G401 (cell line): ENCODE results near the gene BAG5. TPM values are rescaled to one million over a fixed set of nuclear protein-coding genes. Genes with fewer than 3 reads are reported as not detected.

Source experiments
- DNase-seq: peaks from one replicate; pipeline ENCODE4 v3.0.0-alpha.2; 2015; ENCODE audit warnings: low spot score
- in situ Hi-C: cut with HindIII; loops from 2 replicates; pipeline ENCODE4 v1.10.0; 2016; ENCODE audit warnings: low sequenced_read_pairs, mixed read lengths
- total RNA-seq: library from RNA; depleted of rRNA; stranded (reverse); fragments of >200 nt; shearing (Covaris generic); gene quantifications from 2 replicates; pipeline ENCODE4 v1.2.3, GENCODE V29; 2014

The BAG5 gene
- total RNA-seq, 1 experiment from 2014 or later: 12.2 TPM

GRCh38 chr14:103574104-103574503, 11.6 kb upstream of the BAG5 start:
- DNase-seq: no peak
- in situ Hi-C loops: no loop called here

- no peak for DNase-seq
- in situ Hi-C loops: no loop called here
Measured at GRCh38 chr14:103569408-103569807, 7.0 kb upstream of the BAG5 start.

- DNase-seq: no peak
- in situ Hi-C loops: no loop called here
Measured at GRCh38 chr14:103568952-103569351, 6.5 kb upstream of the BAG5 start.

- no peak for DNase-seq
- in situ Hi-C loops: no loop called here
Measured at GRCh38 chr14:103563844-103564505, 1.5 kb upstream of the BAG5 start.

GRCh38 chr14:103563226-103563620, 766 bp upstream of the BAG5 start:
- in situ Hi-C loops: no loop called here
- DNase-seq: no peak

- in situ Hi-C loops: no loop called here
- no peak for DNase-seq
Measured at GRCh38 chr14:103562179-103562428, 353 bp downstream of the BAG5 start.

GRCh38 chr14:103561381-103562178, 877 bp downstream of the BAG5 start:
- in situ Hi-C loops: no loop called here

GRCh38 chr14:103560691-103561090, 1.8 kb downstream of the BAG5 start:
- no peak for DNase-seq
- in situ Hi-C loops: no loop called here

More at GRCh38 chr14:103561381-103562178, 877 bp downstream of the BAG5 start:
- DNase-seq: no peak

GRCh38 chr14:103559766-103560165, 2.7 kb downstream of the BAG5 start:
- in situ Hi-C loops: no loop called here
- no peak for DNase-seq

- in situ Hi-C loops: no loop called here
- DNase-seq: no peak
Measured at GRCh38 chr14:103558071-103558882, 4.2 kb downstream of the BAG5 start.

GRCh38 chr14:103556946-103557758, 5.3 kb downstream of the BAG5 start:
- in situ Hi-C loops: no loop called here
- no peak for DNase-seq

GRCh38 chr14:103555559-103556337, 6.7 kb downstream of the BAG5 start:
- no peak for DNase-seq

GRCh38 chr14:103552846-103553210, 9.6 kb downstream of the BAG5 start:
- in situ Hi-C loops: no loop called here
- no peak for DNase-seq

More at GRCh38 chr14:103555559-103556337, 6.7 kb downstream of the BAG5 start:
- in situ Hi-C loops: no loop called here

GRCh38 chr14:103552011-103552845, 10.2 kb downstream of the BAG5 start:
- DNase-seq: peak; percentile 73
- in situ Hi-C loops: no loop called here

- DNase-seq: peak; percentile 66
- in situ Hi-C loops: no loop called here
Measured at GRCh38 chr14:103551338-103551762, 11.1 kb downstream of the BAG5 start.

GRCh38 chr14:103550451-103551337, 11.8 kb downstream of the BAG5 start:
- no peak for DNase-seq
- in situ Hi-C loops: no loop called here
